CD4-positive, CD25-positive, alpha-beta regulatory T cell (primary cell): Measurements from ENCODE around the gene ASB4. TPM values are rescaled to one million over a fixed set of nuclear protein-coding genes. Genes with fewer than 3 reads are reported as not detected.

Experiments
- ATAC-seq, 2 donors: fragments of 150-1000 bp; cut with Tn5 transposase; one replicate each; pipeline ENCODE4 v1.10.0; 2021; ENCODE audit warnings: low read depth in 2 of 2, moderate number of reproducible peaks in 2 of 2, moderate library complexity in 1 of 2
- DNase-seq, 3 donors: peaks; one replicate each; pipeline versions ENCODE4 v3.0.0 to v3.0.0-alpha.2; 2012 to 2022; ENCODE audit warnings: mixed read lengths in 1 of 3
- H3K27ac ChIP-seq: one replicate; pipeline ENCODE4 v1.7.0; 2013; ENCODE audit warnings: mild to moderate bottlenecking, low read length; ENCODE audit not compliant: insufficient read depth, poor library complexity, severe bottlenecking
- H3K27me3 ChIP-seq: one replicate; pipeline ENCODE4 v1.7.0; 2013; ENCODE audit warnings: low read length; ENCODE audit not compliant: control insufficient read depth, insufficient read depth
- H3K36me3 ChIP-seq: one replicate; pipeline ENCODE4 v1.7.0; 2013; ENCODE audit warnings: mild to moderate bottlenecking, low read length, moderate library complexity; ENCODE audit not compliant: control insufficient read depth, insufficient read depth
- H3K4me1 ChIP-seq: 2 replicates; pipeline ENCODE4 v1.7.0; 2013; ENCODE audit warnings: mild to moderate bottlenecking, low read length; ENCODE audit not compliant: insufficient read depth, control insufficient read depth, poor library complexity, severe bottlenecking
- H3K4me3 ChIP-seq: one replicate; pipeline ENCODE4 v1.7.0; 2013; ENCODE audit warnings: low read depth, mild to moderate bottlenecking, low read length, moderate library complexity
- H3K9me3 ChIP-seq, 2 experiments: 1 replicate in 1 of 2; 2 replicates in 1 of 2; pipeline ENCODE4 v1.7.0; 2013; ENCODE audit warnings: low read length in 2 of 2, mild to moderate bottlenecking in 1 of 2, moderate library complexity in 1 of 2; ENCODE audit not compliant: control insufficient read depth in 2 of 2
- H3K27ac Mint-ChIP-seq, 3 donors: one replicate each; pipeline ENCODE4 v1.8.0; 2020 to 2022; ENCODE audit warnings: mild to moderate bottlenecking in 3 of 3, mixed read lengths in 3 of 3, moderate library complexity in 2 of 3
- H3K27me3 Mint-ChIP-seq: one replicate; pipeline ENCODE4 v1.8.0; 2022; ENCODE audit warnings: mild to moderate bottlenecking, mixed read lengths
- H3K36me3 Mint-ChIP-seq: one replicate; pipeline ENCODE4 v1.8.0; 2020; ENCODE audit warnings: mixed read lengths
- H3K4me1 Mint-ChIP-seq, 4 donors: one replicate each; pipeline ENCODE4 v1.8.0; 2020 to 2022; ENCODE audit warnings: mixed read lengths in 4 of 4, mild to moderate bottlenecking in 1 of 4
- H3K4me3 Mint-ChIP-seq, 4 donors: one replicate each; pipeline ENCODE4 v1.8.0; 2020 to 2022; ENCODE audit warnings: mild to moderate bottlenecking in 4 of 4, mixed read lengths in 4 of 4, moderate library complexity in 3 of 4
- H3K9me3 Mint-ChIP-seq, 7 donors: one replicate each; pipeline ENCODE4 v1.8.0; 2020 to 2022; ENCODE audit warnings: mixed read lengths in 7 of 7, mild to moderate bottlenecking in 3 of 7, moderate library complexity in 2 of 7
- polyA plus RNA-seq, 4 donors: library from polyadenylated mRNA; unstranded; fragments of 300-500 nt; fragmentation: Illumina TruSeq; gene quantifications; one replicate each; pipeline ENCODE4 v1.2.3, GENCODE V29; 2021
- total RNA-seq: library from RNA; stranded (reverse); gene quantifications from one replicate; pipeline ENCODE4 v1.2.3, GENCODE V29; 2022

The ASB4 gene
- total and polyA plus RNA-seq, 5 donors from 2014 or later = not detected

DNA sequence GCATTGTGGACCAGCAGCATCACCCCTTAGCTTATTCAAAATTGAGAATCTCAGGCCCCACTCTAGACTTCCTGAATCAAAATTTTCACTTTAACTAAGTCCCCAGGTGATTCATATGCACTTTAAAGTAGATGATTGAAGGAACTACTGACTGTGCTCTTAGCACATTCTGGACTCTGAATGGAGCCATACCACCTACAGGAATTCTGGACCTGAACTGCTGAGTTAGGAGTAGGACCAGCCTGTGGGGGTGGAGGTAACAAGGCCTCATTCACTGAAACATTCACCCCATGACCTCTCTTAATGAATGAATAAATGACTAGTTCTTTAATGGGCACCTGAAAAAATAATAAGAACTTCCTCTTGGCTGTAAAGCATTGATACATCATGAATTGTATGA, 103.3 kb downstream of the ASB4 start:
- no peak for ATAC-seq
- Mint-ChIP-seq H3K4me1 (no peaks in the 10 kb centered on the region), H3K27me3 (no peaks in the 10 kb centered on the region), H3K9me3 (no peaks in the 10 kb centered on the region), H3K36me3 (no peaks in the 10 kb centered on the region), H3K27ac (peak overlapping the region in 1 of 3 donors; percentile 28), H3K4me3 (no peak overlapping the region)
- no peak for DNase-seq
- no peak overlapping the region for H3K27ac ChIP-seq
- no peaks in the 10 kb centered on the region for H3K36me3 ChIP-seq
- no peaks in the 10 kb centered on the region for H3K9me3 ChIP-seq
- no peaks in the 10 kb centered on the region for H3K27me3 ChIP-seq
- H3K4me3 ChIP-seq = no peak overlapping the region
- H3K4me1 ChIP-seq = no peaks in the 10 kb centered on the region

DNA sequence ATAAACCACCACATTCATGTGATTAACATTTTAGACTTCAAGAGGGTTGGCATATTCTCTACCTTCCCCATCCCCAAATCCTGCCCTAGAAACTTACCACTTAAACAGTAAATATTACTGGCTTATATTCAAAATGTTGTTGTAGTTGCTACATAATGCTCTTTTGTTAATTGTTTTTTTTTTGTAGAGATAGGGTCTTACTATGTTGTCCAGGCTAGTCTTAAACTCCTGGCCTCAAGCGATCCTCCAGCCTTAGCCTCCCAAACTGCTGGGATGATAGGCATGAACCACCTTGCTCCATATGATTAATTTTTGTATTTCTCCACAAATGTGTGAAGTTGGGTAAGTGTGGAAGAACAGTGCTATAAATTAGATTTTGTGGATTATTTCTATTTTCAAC, 104.0 kb downstream of the ASB4 start:
- ATAC-seq (no peak), DNase-seq (no peak)
- H3K4me1 ChIP-seq = no peaks in the 10 kb centered on the region
- no peak overlapping the region for H3K4me3 ChIP-seq
- no peak overlapping the region for H3K27ac Mint-ChIP-seq
- H3K9me3 Mint-ChIP-seq = no peaks in the 10 kb centered on the region
- H3K4me3 Mint-ChIP-seq = no peak overlapping the region
- no peaks in the 10 kb centered on the region for H3K9me3 ChIP-seq
- no peaks in the 10 kb centered on the region for H3K27me3 Mint-ChIP-seq
- H3K27me3 ChIP-seq = no peaks in the 10 kb centered on the region
- no peaks in the 10 kb centered on the region for H3K36me3 Mint-ChIP-seq
- H3K36me3 ChIP-seq = no peaks in the 10 kb centered on the region
- H3K27ac ChIP-seq = no peak overlapping the region
- no peaks in the 10 kb centered on the region for H3K4me1 Mint-ChIP-seq

Other genes starting within 250 kb of the ASB4 start
- gene PON1, start 161.4 kb upstream of the ASB4 start, total RNA-seq = not detected
- not detected for gene PON1, start 161.4 kb upstream of the ASB4 start, polyA plus RNA-seq
- gene PON3, start 89.6 kb upstream of the ASB4 start, total RNA-seq = not detected
- not detected for gene PON3, start 89.6 kb upstream of the ASB4 start, polyA plus RNA-seq
- gene PON2, start 50.9 kb upstream of the ASB4 start, total RNA-seq = 3.7 TPM
- gene PON2, start 50.9 kb upstream of the ASB4 start, polyA plus RNA-seq = 1 to 10 TPM; 1.1 to 2.9 (median 2.0) TPM
- gene PDK4, start 110.6 kb downstream of the ASB4 start, total RNA-seq = not detected
- gene PDK4, start 110.6 kb downstream of the ASB4 start, polyA plus RNA-seq = not detected